Fibroblast of pulmonary artery (primary cell): ENCODE data around the gene ZNF599.

Experiments used
- DNase-seq: peaks from one replicate; pipeline ENCODE4 v3.0.0-alpha.2; 2010; ENCODE audit warnings: low read depth
- H3K4me3 ChIP-seq: replicated peaks from 2 replicates; pipeline ENCODE4 v1.5.1; 2011; ENCODE audit warnings: low read depth, mild to moderate bottlenecking, control low read depth, low read length, moderate library complexity
- CTCF ChIP-seq: IDR thresholded peaks from 2 replicates; pipeline ENCODE4 v1.5.1; 2011; ENCODE audit warnings: mild to moderate bottlenecking, control low read depth, low read length, inconsistent platforms; ENCODE audit errors: missing control alignments

Gene ZNF599

GRCh38 chr19:34778342-34778741 is 5.3 kb upstream of the ZNF599 start:
- no peak for DNase-seq
- H3K4me3 ChIP-seq, result no peak overlapping the region
- no peak for TF ChIP-seq CTCF

- DNase-seq, result no peak
- no peak overlapping the region for H3K4me3 ChIP-seq
- TF ChIP-seq CTCF, result no peak
These were observed 1.8 kb upstream of the ZNF599 start for GRCh38 chr19:34774857-34775256.

GRCh38 chr19:34773555-34773864 is 495 bp upstream of the ZNF599 start:
- peak overlapping the region; percentile 89 for H3K4me3 ChIP-seq
- TF ChIP-seq CTCF, result no peak
- no peak for DNase-seq

GRCh38 chr19:34767951-34768350 is 5.1 kb downstream of the ZNF599 start:
- no peak overlapping the region for H3K4me3 ChIP-seq
- DNase-seq, result no peak
- TF ChIP-seq CTCF, result no peak

- DNase-seq, result no peak
- H3K4me3 ChIP-seq, result no peak overlapping the region
- no peak for TF ChIP-seq CTCF
These were observed 6.6 kb downstream of the ZNF599 start for GRCh38 chr19:34766386-34766785.

- no peak for DNase-seq
- H3K4me3 ChIP-seq, result no peak overlapping the region
- no peak for TF ChIP-seq CTCF
These were observed 13.6 kb downstream of the ZNF599 start for GRCh38 chr19:34759218-34759917.

GRCh38 chr19:34757441-34757840 is 15.6 kb downstream of the ZNF599 start:
- no peak for DNase-seq
- no peak overlapping the region for H3K4me3 ChIP-seq
- TF ChIP-seq CTCF, result no peak
